Measurements from ENCODE around the gene ADGRA1. TPM values are rescaled to one million over a fixed set of nuclear protein-coding genes. Genes with fewer than 3 reads are reported as not detected.

Gene ADGRA1
- total and polyA plus RNA-seq, 4 experiments from 2014 or later: not detected

DNA sequence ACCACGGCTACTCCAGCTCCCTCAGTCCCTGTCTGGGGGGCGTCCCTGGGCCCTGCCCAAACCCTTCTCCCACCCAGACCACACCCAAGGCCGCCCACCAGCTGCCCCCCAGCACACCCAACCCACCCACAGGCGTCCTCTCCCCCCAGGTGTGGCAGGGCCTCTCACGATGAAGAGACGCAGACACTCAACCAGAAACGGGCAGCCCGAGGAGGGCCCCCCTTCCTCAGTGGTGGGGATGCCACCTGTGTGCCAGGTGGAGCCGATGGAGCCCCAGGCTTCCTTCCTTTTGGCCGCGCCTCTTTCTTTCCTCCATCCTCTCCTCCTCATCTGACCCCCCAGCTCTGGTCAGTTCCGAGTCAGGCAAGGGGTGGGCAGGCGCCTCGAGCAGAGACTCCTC is 28.7 kb downstream of the ADGRA1 start:
- POLR2A ChIA-PET (ENCODE audit: partially characterized antibody): no interaction called here
- no peaks in the 10 kb centered on the region for H3K4me1 ChIP-seq (ENCODE audit: insufficient read depth, low read length)
- H3K27me3 ChIP-seq (ENCODE audit: insufficient read depth, low read length): no peaks in the 10 kb centered on the region
- H3K36me3 ChIP-seq (ENCODE audit: insufficient read depth, low read length): no peaks in the 10 kb centered on the region
- intact Hi-C loops (cut with micrococcal nuclease): no loop called here
- no peak overlapping the region for H3K4me3 ChIP-seq (ENCODE audit: low read length in 2 of 2)
- no peak overlapping the region for H3K27ac ChIP-seq (ENCODE audit: low read depth, low read length)
- H3K27me3 Mint-ChIP-seq: no peaks in the 10 kb centered on the region
- no peak overlapping the region for H3K27ac Mint-ChIP-seq
- no peaks in the 10 kb centered on the region for H3K36me3 Mint-ChIP-seq
- H3K4me3 Mint-ChIP-seq: no peak overlapping the region
- no peaks in the 10 kb centered on the region for H3K4me1 Mint-ChIP-seq
- H3K9me3 Mint-ChIP-seq: peaks cover 0 to 13% (median 3%) of the 10 kb centered on the region in 8 donors
- no peaks in the 10 kb centered on the region for H3K9me3 ChIP-seq (ENCODE audit: control insufficient read depth in 1 of 2, low read length in 2 of 2)
- no peak for DNase-seq
- CTCF ChIA-PET (ENCODE audit: partially characterized antibody): no interaction called here

DNA sequence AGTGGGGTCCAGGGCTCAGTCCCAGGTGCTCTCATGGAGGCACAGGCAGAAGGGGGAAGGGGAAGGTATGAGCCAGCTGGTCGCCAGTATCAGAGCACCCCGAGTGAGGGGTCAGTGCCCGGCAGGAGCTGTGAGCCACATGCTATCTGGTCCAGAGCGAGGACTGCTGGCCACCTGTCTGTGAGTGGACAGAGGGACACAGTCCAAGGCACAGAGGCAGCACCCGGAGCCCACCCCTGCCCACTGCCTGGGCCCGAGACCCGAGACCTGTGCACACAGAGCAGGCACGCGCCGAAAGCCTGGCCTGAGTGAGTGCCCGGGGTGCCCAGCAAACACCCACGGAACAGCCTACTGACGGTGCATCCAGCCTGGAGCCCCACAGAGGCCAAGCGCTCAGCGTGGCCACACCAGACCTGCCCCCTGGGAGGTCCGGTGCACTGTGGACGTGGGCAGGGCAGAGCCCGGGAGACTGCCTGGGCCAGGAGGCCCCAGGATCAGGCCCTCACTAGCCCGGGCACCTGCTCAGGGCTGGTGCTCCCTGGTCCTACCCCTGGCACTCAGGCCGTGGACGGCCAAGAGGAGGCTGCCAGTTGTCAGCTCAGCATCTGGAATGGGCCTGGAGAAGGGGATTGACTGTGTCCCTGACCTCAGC is 29.4 kb downstream of the ADGRA1 start:
- Histone ChIP-seq H3K36me3 (ENCODE audit: insufficient read depth, low read length) (no peaks in the 10 kb centered on the region), H3K9me3 (ENCODE audit: control insufficient read depth in 1 of 2, low read length in 2 of 2) (no peaks in the 10 kb centered on the region), H3K4me3 (ENCODE audit: low read length in 2 of 2) (no peak overlapping the region), H3K4me1 (ENCODE audit: insufficient read depth, low read length) (no peaks in the 10 kb centered on the region), H3K27me3 (ENCODE audit: insufficient read depth, low read length) (no peaks in the 10 kb centered on the region), H3K27ac (ENCODE audit: low read depth, low read length) (no peak overlapping the region)
- CTCF ChIA-PET (ENCODE audit: partially characterized antibody): no interaction called here
- Mint-ChIP-seq H3K27me3 (no peaks in the 10 kb centered on the region), H3K4me1 (no peaks in the 10 kb centered on the region), H3K4me3 (no peak overlapping the region), H3K27ac (no peak overlapping the region), H3K9me3 (peaks cover 0 to 13% (median 3%) of the 10 kb centered on the region in 8 donors), H3K36me3 (no peaks in the 10 kb centered on the region)
- no peak for DNase-seq
- intact Hi-C loops (cut with micrococcal nuclease): no loop called here
- POLR2A ChIA-PET (ENCODE audit: partially characterized antibody): no interaction called here

DNA sequence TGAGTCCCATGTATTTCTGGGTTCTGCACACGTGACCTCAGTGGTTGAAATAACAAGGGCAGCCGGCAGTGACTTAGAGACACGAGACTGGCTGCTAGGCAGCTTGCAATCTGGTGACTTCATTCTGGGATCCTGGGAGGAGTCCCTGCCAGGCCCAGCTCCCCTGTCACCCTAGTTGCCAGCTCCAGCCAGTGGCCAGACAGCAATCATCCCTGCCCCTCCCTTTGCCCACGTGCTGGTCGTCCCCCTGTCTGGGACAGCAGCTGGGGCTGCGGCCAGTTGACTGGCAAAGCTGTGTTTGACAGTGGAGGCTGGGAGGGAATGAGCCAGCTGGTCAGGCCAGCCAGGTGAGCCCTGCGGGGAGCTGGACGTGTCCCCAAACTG is 30.0 kb downstream of the ADGRA1 start:
- H3K4me3 Mint-ChIP-seq: no peak overlapping the region
- H3K27me3 ChIP-seq (ENCODE audit: insufficient read depth, low read length): no peaks in the 10 kb centered on the region
- no peaks in the 10 kb centered on the region for H3K9me3 ChIP-seq (ENCODE audit: control insufficient read depth in 1 of 2, low read length in 2 of 2)
- intact Hi-C loops (cut with micrococcal nuclease): no loop called here
- no peak overlapping the region for H3K4me3 ChIP-seq (ENCODE audit: low read length in 2 of 2)
- H3K27me3 Mint-ChIP-seq: peaks cover 0 to under 1% of the 10 kb centered on the region in 2 donors
- peaks cover 0 to under 1% (median under 1%) of the 10 kb centered on the region in 4 donors for H3K4me1 Mint-ChIP-seq
- H3K27ac Mint-ChIP-seq: no peak overlapping the region
- CTCF ChIA-PET (ENCODE audit: partially characterized antibody): no interaction called here
- H3K36me3 Mint-ChIP-seq: no peaks in the 10 kb centered on the region
- no peak overlapping the region for H3K27ac ChIP-seq (ENCODE audit: low read depth, low read length)
- H3K36me3 ChIP-seq (ENCODE audit: insufficient read depth, low read length): no peaks in the 10 kb centered on the region
- H3K9me3 Mint-ChIP-seq: peaks cover 0 to 13% (median 3%) of the 10 kb centered on the region in 8 donors
- POLR2A ChIA-PET (ENCODE audit: partially characterized antibody): no interaction called here
- no peak for DNase-seq
- H3K4me1 ChIP-seq (ENCODE audit: insufficient read depth, low read length): no peaks in the 10 kb centered on the region

DNA sequence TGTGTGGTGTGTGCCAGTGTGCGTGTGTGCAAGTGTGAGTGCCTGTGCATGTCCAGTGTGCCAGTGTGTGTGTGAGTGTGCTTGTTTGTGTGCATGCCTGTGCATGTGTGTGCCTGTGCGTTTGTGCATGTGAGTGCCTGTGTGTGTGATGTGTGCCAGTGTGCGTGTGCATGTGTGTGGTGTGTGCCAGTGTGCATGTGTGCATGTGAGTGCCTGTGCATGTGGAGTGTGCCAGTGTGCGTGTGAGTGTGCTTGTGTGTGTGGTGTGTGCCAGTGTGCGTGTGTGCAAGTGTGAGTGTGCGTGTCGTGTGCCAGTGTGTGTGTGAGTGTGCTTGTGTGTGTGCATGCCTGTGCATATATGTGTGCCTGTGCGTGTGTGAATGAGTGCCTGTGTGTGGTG is 33.8 kb downstream of the ADGRA1 start:
- Histone ChIP-seq H3K4me1 (ENCODE audit: insufficient read depth, low read length) (no peaks in the 10 kb centered on the region), H3K36me3 (ENCODE audit: insufficient read depth, low read length) (no peaks in the 10 kb centered on the region), H3K4me3 (ENCODE audit: low read length in 2 of 2) (no peak overlapping the region), H3K27me3 (ENCODE audit: insufficient read depth, low read length) (no peaks in the 10 kb centered on the region), H3K27ac (ENCODE audit: low read depth, low read length) (no peak overlapping the region), H3K9me3 (ENCODE audit: control insufficient read depth in 1 of 2, low read length in 2 of 2) (no peaks in the 10 kb centered on the region)
- peaks cover 0 to 13% (median 3%) of the 10 kb centered on the region in 8 donors for H3K9me3 Mint-ChIP-seq
- no peak overlapping the region for H3K4me3 Mint-ChIP-seq
- CTCF ChIA-PET (ENCODE audit: partially characterized antibody): no interaction called here
- H3K4me1 Mint-ChIP-seq: peaks cover 3 to 9% (median 6%) of the 10 kb centered on the region in 4 donors
- intact Hi-C loops (cut with micrococcal nuclease): no loop called here
- H3K27me3 Mint-ChIP-seq: peaks cover 8 to 9% of the 10 kb centered on the region in 2 donors
- H3K36me3 Mint-ChIP-seq: no peaks in the 10 kb centered on the region
- POLR2A ChIA-PET (ENCODE audit: partially characterized antibody): no interaction called here
- no peak overlapping the region for H3K27ac Mint-ChIP-seq
- no peak for DNase-seq

DNA sequence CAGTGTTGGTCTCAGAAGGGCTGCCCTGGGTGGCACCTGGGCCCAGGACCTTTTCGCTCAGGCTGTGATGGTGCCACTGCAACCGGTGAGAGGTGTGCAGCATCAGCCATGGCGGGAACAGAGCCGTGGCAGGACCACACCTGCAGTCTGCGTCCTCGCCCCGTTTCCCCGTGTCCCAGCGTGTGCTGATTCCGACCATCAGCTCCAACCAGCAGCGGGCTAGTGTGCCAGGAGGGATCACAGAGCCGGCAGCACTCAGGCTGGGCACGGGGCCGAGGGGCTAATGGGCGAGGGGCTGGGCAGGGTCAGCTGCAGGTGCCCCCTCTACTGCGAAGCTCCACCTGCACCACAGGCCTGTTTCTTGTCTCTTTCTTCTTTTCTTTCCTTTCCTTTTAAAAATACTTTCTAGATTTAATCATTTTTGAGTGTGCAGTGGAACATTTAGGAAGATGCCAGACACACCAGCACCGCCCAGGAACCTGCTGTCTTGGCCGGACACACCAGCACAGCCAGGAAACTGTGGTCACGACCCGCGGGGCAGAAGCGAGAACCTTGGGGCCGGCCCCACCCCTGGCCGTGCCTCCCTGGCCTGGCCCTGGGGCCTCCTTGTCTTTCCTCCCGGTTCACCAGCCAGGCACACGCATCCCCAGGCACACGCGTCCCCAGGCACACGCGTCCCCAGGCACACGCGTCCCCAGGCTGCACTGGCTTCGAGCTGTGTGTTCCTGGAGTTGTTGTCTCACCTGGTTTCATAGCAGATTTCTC is 34.6 kb downstream of the ADGRA1 start:
- ChIA-PET POLR2A (ENCODE audit: partially characterized antibody) (no interaction called here), CTCF (ENCODE audit: partially characterized antibody) (interaction anchor here (1.2 kb wide), 1 partner anchor 103 kb away, joined by 4 read pairs; no protein-coding TSS in a partner anchor)
- no peaks in the 10 kb centered on the region for H3K27me3 ChIP-seq (ENCODE audit: insufficient read depth, low read length)
- Mint-ChIP-seq H3K9me3 (peaks cover 0 to 13% (median 3%) of the 10 kb centered on the region in 8 donors), H3K36me3 (no peaks in the 10 kb centered on the region), H3K27me3 (peaks cover 8 to 9% of the 10 kb centered on the region in 2 donors), H3K4me3 (no peak overlapping the region), H3K4me1 (peaks cover 3 to 9% (median 6%) of the 10 kb centered on the region in 4 donors), H3K27ac (no peak overlapping the region)
- no peaks in the 10 kb centered on the region for H3K9me3 ChIP-seq (ENCODE audit: control insufficient read depth in 1 of 2, low read length in 2 of 2)
- no peak for DNase-seq
- H3K4me3 ChIP-seq (ENCODE audit: low read length in 2 of 2): no peak overlapping the region
- H3K4me1 ChIP-seq (ENCODE audit: insufficient read depth, low read length): no peaks in the 10 kb centered on the region
- no peaks in the 10 kb centered on the region for H3K36me3 ChIP-seq (ENCODE audit: insufficient read depth, low read length)
- no peak overlapping the region for H3K27ac ChIP-seq (ENCODE audit: low read depth, low read length)
- intact Hi-C loops (cut with micrococcal nuclease): no loop called here

DNA sequence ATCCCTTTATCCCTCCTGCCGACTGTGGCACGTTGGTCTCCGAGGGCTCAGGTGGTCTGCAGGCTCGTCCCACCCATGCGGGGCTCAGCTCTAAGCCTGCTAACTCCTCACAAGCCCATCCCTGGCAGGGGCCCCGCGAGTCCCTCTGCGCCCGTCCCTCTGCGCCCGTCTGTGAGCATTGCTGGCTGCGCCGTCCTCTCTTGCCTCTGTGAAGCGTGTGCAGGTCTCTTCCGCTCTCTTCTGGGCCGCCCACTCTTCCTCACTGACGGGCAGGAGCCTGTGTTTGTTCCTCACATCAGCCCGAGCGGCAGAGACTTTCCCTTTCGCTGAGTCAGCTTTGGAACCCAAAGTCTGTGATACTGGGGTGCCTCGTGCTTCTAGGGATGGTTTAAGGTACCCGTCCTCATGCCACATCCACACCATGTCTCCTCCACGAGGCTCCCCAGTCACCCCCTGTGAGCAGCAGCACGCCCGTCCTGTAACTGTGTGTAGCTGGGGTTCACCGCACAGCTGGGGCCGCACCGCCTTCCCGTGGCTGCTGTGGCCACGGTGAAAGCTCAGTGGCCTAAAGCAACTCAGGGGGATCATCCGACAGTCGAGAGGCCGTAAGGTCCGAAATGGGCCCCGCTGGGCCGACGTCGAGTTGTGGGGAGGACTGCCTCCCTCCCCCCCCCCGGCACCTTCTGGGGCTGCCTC is 35.5 kb downstream of the ADGRA1 start:
- H3K27ac ChIP-seq (ENCODE audit: low read depth, low read length): no peak overlapping the region
- no peaks in the 10 kb centered on the region for H3K36me3 Mint-ChIP-seq
- ChIA-PET CTCF (ENCODE audit: partially characterized antibody) (interaction anchor here (1.2 kb wide), 1 partner anchor 102 kb away, joined by 4 read pairs; no protein-coding TSS in a partner anchor), POLR2A (ENCODE audit: partially characterized antibody) (no interaction called here)
- no peaks in the 10 kb centered on the region for H3K9me3 ChIP-seq (ENCODE audit: control insufficient read depth in 1 of 2, low read length in 2 of 2)
- peaks cover 0 to 11% (median 2%) of the 10 kb centered on the region in 8 donors for H3K9me3 Mint-ChIP-seq
- no peak overlapping the region for H3K27ac Mint-ChIP-seq
- H3K27me3 Mint-ChIP-seq: peaks cover 8 to 9% of the 10 kb centered on the region in 2 donors
- H3K4me3 Mint-ChIP-seq: peak overlapping the region in 2 of 8 donors; percentile 8 to 46
- no peaks in the 10 kb centered on the region for H3K4me1 ChIP-seq (ENCODE audit: insufficient read depth, low read length)
- no peak for DNase-seq
- intact Hi-C loops (cut with micrococcal nuclease): no loop called here
- no peak overlapping the region for H3K4me3 ChIP-seq (ENCODE audit: low read length in 2 of 2)
- H3K27me3 ChIP-seq (ENCODE audit: insufficient read depth, low read length): no peaks in the 10 kb centered on the region
- no peaks in the 10 kb centered on the region for H3K36me3 ChIP-seq (ENCODE audit: insufficient read depth, low read length)
- H3K4me1 Mint-ChIP-seq: peaks cover 3 to 9% (median 6%) of the 10 kb centered on the region in 4 donors

DNA sequence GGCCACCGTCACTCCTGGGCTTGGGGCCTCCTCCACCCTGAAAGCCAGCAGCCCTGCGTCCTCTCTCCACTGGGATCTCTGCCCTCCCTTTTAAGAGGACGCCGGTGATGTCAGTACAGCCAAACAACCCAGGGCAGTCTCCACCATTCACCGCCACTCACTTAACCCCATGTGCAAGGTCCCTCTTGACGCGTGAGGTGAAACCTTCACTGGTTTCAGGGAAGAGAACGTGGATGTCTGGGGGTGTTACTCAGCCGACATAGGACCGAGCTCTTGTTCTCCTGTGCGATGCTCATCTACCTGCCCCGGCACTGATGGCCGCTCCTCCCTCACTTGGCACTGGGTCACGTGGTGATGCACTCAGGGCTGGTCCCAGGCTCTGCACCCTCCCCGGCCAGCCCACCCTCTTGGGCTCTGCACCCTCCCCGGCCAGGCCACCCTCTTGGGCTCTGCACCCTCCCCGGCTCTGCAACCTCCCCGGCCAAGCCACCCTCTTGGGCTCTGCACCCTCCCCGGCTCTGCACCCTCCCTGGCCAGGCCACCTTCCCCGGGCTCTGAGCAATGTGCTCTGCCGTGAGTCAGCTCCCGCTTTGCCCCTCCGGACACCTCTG is 36.1 kb downstream of the ADGRA1 start:
- intact Hi-C loops (cut with micrococcal nuclease): no loop called here
- ChIA-PET CTCF (ENCODE audit: partially characterized antibody) (interaction anchor here (0.9 to 1.2 kb wide), 2 partner anchors 20 to 102 kb away, joined by 3 to 4 read pairs; no protein-coding TSS in a partner anchor), POLR2A (ENCODE audit: partially characterized antibody) (no interaction called here)
- Mint-ChIP-seq H3K27ac (no peak overlapping the region), H3K9me3 (peaks cover 0 to 9% (median 0%) of the 10 kb centered on the region in 8 donors), H3K36me3 (no peaks in the 10 kb centered on the region), H3K4me1 (peaks cover 3 to 9% (median 6%) of the 10 kb centered on the region in 4 donors), H3K4me3 (peak overlapping the region in 1 of 8 donors; percentile 27), H3K27me3 (peaks cover 8 to 9% of the 10 kb centered on the region in 2 donors)
- H3K27ac ChIP-seq (ENCODE audit: low read depth, low read length): no peak overlapping the region
- H3K4me1 ChIP-seq (ENCODE audit: insufficient read depth, low read length): no peaks in the 10 kb centered on the region
- no peak for DNase-seq
- H3K9me3 ChIP-seq (ENCODE audit: control insufficient read depth in 1 of 2, low read length in 2 of 2): no peaks in the 10 kb centered on the region
- H3K27me3 ChIP-seq (ENCODE audit: insufficient read depth, low read length): no peaks in the 10 kb centered on the region
- no peak overlapping the region for H3K4me3 ChIP-seq (ENCODE audit: low read length in 2 of 2)
- no peaks in the 10 kb centered on the region for H3K36me3 ChIP-seq (ENCODE audit: insufficient read depth, low read length)

Measured in CD4-positive, alpha-beta memory T cell (primary cell).